Aorta (tissue), 5 donors: Measurements from ENCODE around the gene SLC6A11. TPM values are rescaled to one million over a fixed set of nuclear protein-coding genes. Genes with fewer than 3 reads are reported as not detected.

ENCODE experiments used
- ATAC-seq: fragments of 200-7000 bp; cut with Tn5 transposase; one replicate; pipeline ENCODE4 v1.9.1; 2022; ENCODE audit warnings: moderate library complexity; ENCODE audit not compliant: low FRiP score
- DNase-seq, 2 donors: peaks; one replicate each; pipeline ENCODE4 v3.0.0-alpha.2; 2020
- H3K27ac ChIP-seq, 2 donors: one replicate each; pipeline ENCODE4 v1.5.1; 2013; ENCODE audit warnings: low read length in 2 of 2, mild to moderate bottlenecking in 2 of 2, moderate library complexity in 2 of 2, control low read depth in 1 of 2, inconsistent platforms in 1 of 2, low read depth in 1 of 2
- H3K27me3 ChIP-seq, 2 donors: one replicate each; pipeline ENCODE4 v1.6.1; 2013; ENCODE audit warnings: control low read depth in 1 of 2, low read length in 1 of 2, mild to moderate bottlenecking in 1 of 2, moderate library complexity in 1 of 2; ENCODE audit not compliant: insufficient read depth in 2 of 2, control insufficient read depth in 1 of 2
- H3K36me3 ChIP-seq, 2 donors: one replicate each; pipeline ENCODE4 v1.6.1; 2013; ENCODE audit warnings: control low read depth in 1 of 2, low read length in 1 of 2, mild to moderate bottlenecking in 1 of 2; ENCODE audit not compliant: insufficient read depth in 2 of 2, control insufficient read depth in 1 of 2
- H3K4me1 ChIP-seq, 2 donors: one replicate each; pipeline ENCODE4 v1.6.1; 2013; ENCODE audit warnings: low read length in 2 of 2, control low read depth in 1 of 2, mild to moderate bottlenecking in 1 of 2, moderate library complexity in 1 of 2; ENCODE audit not compliant: insufficient read depth in 2 of 2, control insufficient read depth in 1 of 2
- H3K4me3 ChIP-seq, 2 donors: one replicate each; pipeline ENCODE4 v1.5.1; 2013; ENCODE audit warnings: low read length in 2 of 2, control low read depth in 1 of 2, mild to moderate bottlenecking in 1 of 2
- H3K9me3 ChIP-seq: one replicate; pipeline ENCODE4 v1.6.1; 2013; ENCODE audit warnings: mild to moderate bottlenecking, low read length; ENCODE audit not compliant: control insufficient read depth
- WGBS, 2 donors: extraction: QIAGEN DNeasy Blood & Tissue Kit; methylation state at CpG; one replicate each; pipeline ENCODE4 v1.1.7; 2013; 5-methylcytosine and 5-hydroxymethylcytosine counted together
- intact Hi-C, 2 donors: fragments of 100-400 bp; cut with DNase I; formaldehyde crosslinking; loops; one replicate each; pipeline versions ENCODE4 v1.14.2 to v1.15.0; 2022
- polyA plus RNA-seq, 2 donors: library from polyadenylated mRNA; stranded (reverse); fragments of 200-250 nt; gene quantifications; one replicate each; pipeline ENCODE4 v1.2.3, GENCODE V29; 2013
- total RNA-seq, 2 donors: library from RNA; stranded (reverse); fragmentation: NEBNext Ultra II Directional; extraction: Animal tissue kit (Norgen Biotek cat#: 25700); gene quantifications; one replicate each; pipeline ENCODE4 v1.2.1, GENCODE V29; 2021
- donor health status: healthy with polysubstance abuse.
- donor health status: Bipolar disorder and iron deficiency.
- donor health status: DM: no; HTN: no; CAD: no.
- donor health status: DM: no; HTN: no; CAD: no.
- donor health status: DM: yes; HTN: yes; CAD: no.

The SLC6A11 gene
- total and polyA plus RNA-seq, 4 donors: not detected

DNA sequence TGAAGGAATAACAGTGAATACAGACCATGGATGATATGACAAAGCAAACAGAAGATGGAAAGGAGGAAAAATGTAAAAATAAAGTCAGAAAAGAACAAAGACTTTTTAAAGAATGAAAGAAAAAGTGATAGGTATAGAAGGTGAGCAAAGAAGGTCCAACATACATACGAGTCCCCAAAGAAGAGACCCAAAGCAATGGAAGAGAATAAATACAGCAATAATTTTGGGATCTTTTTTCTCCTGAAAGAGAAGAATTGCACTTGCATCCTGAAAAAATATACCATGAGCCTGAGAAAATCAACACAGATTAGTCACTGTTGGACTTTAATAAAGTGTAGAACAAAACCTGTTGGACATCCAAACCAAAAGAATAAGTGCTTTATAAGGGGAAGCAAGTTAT is 91.2 kb downstream of the SLC6A11 start:
- Histone ChIP-seq H3K27me3 (no peaks in the 10 kb centered on the region), H3K36me3 (no peaks in the 10 kb centered on the region), H3K9me3 (peaks cover 10% of the 10 kb centered on the region), H3K27ac (no peak overlapping the region), H3K4me3 (no peak overlapping the region), H3K4me1 (no peaks in the 10 kb centered on the region)
- ATAC-seq (no peak), DNase-seq (no peak)
- intact Hi-C loops: no loop called here
- WGBS, 2 donors: 90 to 94% methylated on average over 1 of the region's 1 CpG

DNA sequence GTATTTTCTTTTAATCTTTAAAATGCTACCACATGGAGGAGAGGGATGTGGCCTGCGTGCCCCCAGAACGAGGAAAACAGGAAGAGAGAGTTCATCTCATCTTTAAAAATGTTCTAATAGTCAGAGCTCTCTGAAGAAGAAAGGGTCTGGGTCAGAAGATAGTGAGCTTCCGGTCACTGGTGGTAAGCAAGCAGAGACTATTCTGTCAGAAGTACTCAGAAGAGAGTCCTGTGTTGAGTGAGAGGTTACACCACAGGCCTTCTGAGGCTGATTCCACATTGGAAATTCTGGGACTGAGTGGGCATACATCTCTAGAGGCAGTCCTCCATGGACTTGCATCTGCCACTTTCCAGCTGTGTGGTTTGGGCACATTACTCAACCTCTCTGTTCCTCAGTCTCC is 94.3 kb downstream of the SLC6A11 start:
- no peak for ATAC-seq
- no peaks in the 10 kb centered on the region for H3K27me3 ChIP-seq
- WGBS, 2 donors: 74 to 77% methylated on average over 3 of the region's 3 CpGs
- H3K4me3 ChIP-seq: no peak overlapping the region
- peaks cover 12% of the 10 kb centered on the region for H3K9me3 ChIP-seq
- intact Hi-C loops: no loop called here
- no peak for DNase-seq
- H3K4me1 ChIP-seq: no peaks in the 10 kb centered on the region
- no peak overlapping the region for H3K27ac ChIP-seq
- H3K36me3 ChIP-seq: no peaks in the 10 kb centered on the region

DNA sequence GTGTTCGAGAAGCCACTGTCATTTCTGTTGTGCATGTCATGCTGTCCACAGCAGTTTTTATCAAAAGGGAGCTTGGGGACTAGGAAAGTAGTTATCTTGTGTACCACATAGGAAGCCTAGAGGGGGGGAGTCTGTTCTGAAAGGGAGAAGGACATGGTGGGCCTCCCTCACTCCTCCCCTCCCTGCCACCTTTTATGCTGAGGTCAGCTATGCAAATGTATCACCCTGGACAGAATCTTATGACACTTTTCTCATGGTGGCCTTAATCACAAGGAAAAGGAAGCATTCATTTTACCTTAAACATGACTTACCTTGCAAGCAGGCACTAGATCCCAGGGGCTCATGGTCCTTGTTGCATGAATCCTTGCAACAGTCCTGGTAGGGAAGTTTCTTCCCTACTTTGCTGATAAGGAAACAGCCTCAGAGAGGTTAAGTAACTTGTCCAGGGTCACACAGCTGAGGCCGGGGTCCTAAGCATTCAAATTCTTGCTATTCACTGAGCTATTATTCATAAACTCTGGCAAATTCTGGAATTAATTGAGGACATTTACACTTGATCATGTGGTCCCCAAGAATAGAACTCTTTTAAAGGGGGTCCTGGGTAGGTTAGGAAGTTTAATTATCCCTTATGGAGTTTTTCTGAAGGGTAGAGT is 95.4 kb downstream of the SLC6A11 start:
- intact Hi-C loops: no loop called here
- Histone ChIP-seq H3K9me3 (peaks cover 10% of the 10 kb centered on the region), H3K27me3 (no peaks in the 10 kb centered on the region), H3K4me3 (no peak overlapping the region), H3K4me1 (no peaks in the 10 kb centered on the region), H3K36me3 (no peaks in the 10 kb centered on the region), H3K27ac (no peak overlapping the region)
- ATAC-seq (no peak), DNase-seq (no peak)
- WGBS, 2 donors: 75 to 92% methylated on average over 2 of the region's 2 CpGs

DNA sequence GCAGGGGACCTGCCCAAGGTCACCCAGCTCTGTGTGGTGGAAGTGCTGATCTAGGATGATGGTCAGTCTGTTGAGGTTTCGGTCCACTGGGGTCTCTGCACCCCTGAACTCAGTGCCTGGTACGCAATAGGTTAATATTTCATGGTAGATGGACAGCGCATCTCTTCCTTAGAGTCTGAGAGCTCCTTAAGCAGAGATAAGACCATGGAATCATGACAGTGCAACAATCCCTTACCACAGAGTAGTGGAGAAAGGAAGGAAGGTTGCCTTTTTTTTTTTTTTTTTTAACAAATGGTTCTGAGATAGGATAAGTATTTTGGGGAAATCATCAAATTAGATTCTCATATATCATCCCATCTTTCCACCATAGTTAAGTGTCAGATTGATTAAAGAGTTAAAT is 96.8 kb downstream of the SLC6A11 start:
- no peak overlapping the region for H3K4me3 ChIP-seq
- no peak for ATAC-seq
- DNase-seq: no peak
- no peaks in the 10 kb centered on the region for H3K27me3 ChIP-seq
- H3K27ac ChIP-seq: no peak overlapping the region
- no peaks in the 10 kb centered on the region for H3K4me1 ChIP-seq
- intact Hi-C loops: no loop called here
- no peaks in the 10 kb centered on the region for H3K36me3 ChIP-seq
- 82 to 86% methylated on average over 3 of the region's 3 CpGs for WGBS, 2 donors
- H3K9me3 ChIP-seq: peaks cover 10% of the 10 kb centered on the region

DNA sequence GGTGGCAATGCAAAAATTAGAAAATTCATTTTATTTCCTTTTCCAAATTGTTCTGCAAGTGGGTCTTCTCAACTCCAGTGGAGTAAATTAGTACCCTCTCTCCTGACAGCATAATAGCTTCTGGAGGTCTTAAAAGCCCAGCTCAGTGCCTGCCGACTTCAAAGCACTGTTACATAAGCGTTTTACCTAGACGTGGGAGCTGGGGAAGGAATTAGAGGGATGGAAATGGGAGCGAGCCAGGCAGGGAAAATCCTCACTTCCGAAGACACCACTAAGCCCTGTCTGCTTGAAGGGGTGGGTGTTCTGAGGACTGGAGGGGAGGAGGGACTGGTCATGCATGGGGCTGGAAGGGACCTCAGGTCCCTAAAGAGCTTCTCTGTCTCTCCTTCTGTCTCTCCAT is 99.3 kb downstream of the SLC6A11 start:
- no peak overlapping the region for H3K27ac ChIP-seq
- peaks cover 2% of the 10 kb centered on the region for H3K9me3 ChIP-seq
- no peaks in the 10 kb centered on the region for H3K27me3 ChIP-seq
- DNase-seq: no peak
- no peaks in the 10 kb centered on the region for H3K4me1 ChIP-seq
- no peaks in the 10 kb centered on the region for H3K36me3 ChIP-seq
- no peak for ATAC-seq
- 28 to 35% methylated on average over 5 of the region's 5 CpGs for WGBS, 2 donors
- intact Hi-C loops: no loop called here
- no peak overlapping the region for H3K4me3 ChIP-seq

DNA sequence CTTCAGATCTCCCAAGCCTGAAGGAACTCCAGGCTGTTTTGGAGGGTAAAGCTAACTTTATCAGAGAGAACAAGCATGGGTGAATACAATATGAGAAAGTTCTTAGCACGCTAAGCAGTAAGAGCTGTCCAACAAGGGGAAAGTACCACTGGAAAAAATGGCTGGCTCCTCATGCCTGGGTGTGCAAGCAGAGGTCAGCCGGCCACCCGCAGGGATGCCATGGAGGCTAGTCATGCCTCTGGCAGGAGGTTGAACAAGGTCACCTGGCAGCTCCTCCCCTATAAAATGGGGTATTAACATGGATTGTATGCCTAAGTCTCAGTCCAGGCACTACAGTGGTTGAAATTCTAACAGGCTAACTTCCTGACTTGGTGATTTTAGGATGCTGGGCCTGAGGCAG is 101.1 kb downstream of the SLC6A11 start:
- Histone ChIP-seq H3K4me1 (no peaks in the 10 kb centered on the region), H3K27me3 (no peaks in the 10 kb centered on the region), H3K27ac (no peak overlapping the region), H3K36me3 (no peaks in the 10 kb centered on the region), H3K9me3 (peaks cover 3% of the 10 kb centered on the region), H3K4me3 (no peak overlapping the region)
- DNase-seq: no peak
- ATAC-seq: no peak
- 48% methylated on average over 3 of the region's 3 CpGs for WGBS, 2 donors
- intact Hi-C loops: no loop called here

DNA sequence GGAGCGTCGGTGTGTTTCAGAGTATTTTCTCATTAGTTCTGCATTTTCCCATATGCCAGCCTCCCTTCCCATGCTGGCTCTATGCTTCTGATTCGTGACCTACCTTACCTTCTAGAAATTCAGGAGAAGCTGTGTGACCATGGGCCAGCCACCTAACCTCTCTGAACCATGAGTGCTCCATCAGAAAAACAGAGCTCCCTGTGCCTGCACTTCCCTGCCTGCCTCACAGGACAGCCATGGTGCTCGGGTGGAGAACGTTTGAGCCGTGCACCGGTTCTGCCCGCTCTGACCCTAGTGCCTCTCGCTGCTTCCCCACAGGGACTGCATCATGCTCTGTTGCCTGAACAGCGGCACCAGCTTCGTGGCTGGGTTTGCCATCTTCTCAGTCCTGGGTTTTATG is 102.0 kb downstream of the SLC6A11 start:
- no peak overlapping the region for H3K4me3 ChIP-seq
- no peaks in the 10 kb centered on the region for H3K4me1 ChIP-seq
- DNase-seq: no peak
- no peak overlapping the region for H3K27ac ChIP-seq
- H3K27me3 ChIP-seq: no peaks in the 10 kb centered on the region
- H3K9me3 ChIP-seq: peaks cover 2% of the 10 kb centered on the region
- intact Hi-C loops: no loop called here
- no peak for ATAC-seq
- no peaks in the 10 kb centered on the region for H3K36me3 ChIP-seq
- 87% methylated on average over 11 of the region's 11 CpGs for WGBS, 2 donors

DNA sequence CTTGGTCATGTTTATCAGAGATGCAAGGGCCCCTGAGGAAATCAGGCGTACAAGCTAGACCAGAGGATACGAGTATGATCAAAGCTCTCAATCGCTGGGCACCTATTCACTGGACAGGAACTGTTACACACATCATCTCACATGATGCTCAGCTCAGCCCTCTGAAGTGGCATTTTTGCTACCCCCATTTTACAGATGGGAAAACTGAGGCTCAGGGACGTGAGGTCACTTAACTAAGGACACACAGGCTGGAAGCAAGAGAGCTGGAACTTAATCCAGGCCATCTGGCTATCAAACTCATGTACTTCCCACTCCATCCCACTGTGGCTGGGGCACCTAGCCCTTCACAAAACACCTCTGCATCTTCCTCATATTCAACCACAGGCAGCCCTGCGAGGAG is 103.6 kb downstream of the SLC6A11 start:
- H3K27me3 ChIP-seq: no peaks in the 10 kb centered on the region
- 70 to 73% methylated on average over 5 of the region's 5 CpGs for WGBS, 2 donors

DNA sequence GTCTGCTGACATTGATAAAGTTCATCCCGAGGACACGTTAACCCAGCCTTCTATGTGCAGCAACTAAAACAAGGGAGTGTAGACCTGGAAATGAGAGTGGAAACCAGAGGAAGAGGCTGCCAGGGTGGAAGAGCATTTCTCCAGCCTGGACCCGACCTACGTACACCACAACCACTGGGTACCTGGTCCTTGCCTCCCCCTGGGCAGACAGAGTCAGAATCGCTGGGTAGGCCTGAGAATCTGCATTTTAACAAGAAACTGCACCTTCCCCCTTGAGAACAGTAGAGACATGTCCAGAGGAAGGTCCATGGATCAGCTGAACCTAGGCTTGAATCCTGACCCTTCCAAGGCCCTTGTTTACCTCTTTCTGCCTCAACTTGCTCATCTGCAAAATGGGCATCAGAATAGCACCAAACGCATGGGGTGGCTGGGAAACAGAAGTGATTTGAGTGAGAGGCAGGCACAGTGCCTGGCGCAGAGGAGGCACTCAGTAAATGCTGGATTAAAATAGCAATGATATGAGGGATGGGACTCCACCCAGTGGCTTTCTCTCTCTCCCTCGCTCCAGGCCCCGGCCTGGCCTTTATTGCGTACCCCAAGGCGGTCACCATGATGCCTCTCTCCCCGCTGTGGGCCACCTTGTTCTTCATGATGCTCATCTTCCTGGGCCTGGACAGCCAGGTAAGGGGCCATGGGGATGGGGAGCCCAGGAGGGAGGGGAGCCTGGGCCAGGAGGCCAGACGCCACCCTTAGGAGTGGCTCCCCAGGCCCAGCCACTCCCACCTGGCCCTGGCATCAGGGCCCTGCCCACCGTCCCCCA is 109.6 kb downstream of the SLC6A11 start:
- intact Hi-C loops: no loop called here
- Histone ChIP-seq H3K9me3 (peaks cover 2% of the 10 kb centered on the region), H3K36me3 (no peaks in the 10 kb centered on the region), H3K4me3 (no peak overlapping the region), H3K27me3 (no peaks in the 10 kb centered on the region), H3K4me1 (no peaks in the 10 kb centered on the region), H3K27ac (no peak overlapping the region)
- DNase-seq (no peak), ATAC-seq (no peak)
- 88 to 90% methylated on average over 14 of the region's 14 CpGs for WGBS, 2 donors

More for the DNA sequence above, 103.6 kb downstream of the SLC6A11 start:
- H3K27ac ChIP-seq: no peak overlapping the region
- H3K36me3 ChIP-seq: no peaks in the 10 kb centered on the region
- peaks cover 2% of the 10 kb centered on the region for H3K9me3 ChIP-seq
- H3K4me1 ChIP-seq: no peaks in the 10 kb centered on the region
- ATAC-seq (no peak), DNase-seq (no peak)
- H3K4me3 ChIP-seq: no peak overlapping the region
- intact Hi-C loops: no loop called here
